NCI-H1092 treated with DMSO at 0.1 percent for 48 hours (cell line): ENCODE data around the gene TMEM138.

ENCODE experiments used
- DNase-seq: peaks from one replicate; lab custom pipeline; 2025; lab: John Stamatoyannopoulos, UW

The TMEM138 gene

GRCh38 chr11:61406991-61407728 lies 45.0 kb downstream of the TMEM138 start:
- DNase-seq, result no peak

GRCh38 chr11:61411589-61411988 lies 49.4 kb downstream of the TMEM138 start:
- DNase-seq, result no peak

GRCh38 chr11:61413496-61413895 lies 51.3 kb downstream of the TMEM138 start:
- DNase-seq, result no peak

GRCh38 chr11:61414547-61414946 lies 52.4 kb downstream of the TMEM138 start:
- no peak for DNase-seq

GRCh38 chr11:61415381-61415780 lies 53.2 kb downstream of the TMEM138 start:
- no peak for DNase-seq

GRCh38 chr11:61416941-61417340 lies 54.8 kb downstream of the TMEM138 start:
- no peak for DNase-seq

GRCh38 chr11:61417670-61418069 lies 55.5 kb downstream of the TMEM138 start:
- no peak for DNase-seq

- DNase-seq, result no peak
Measured at GRCh38 chr11:61418136-61418535, 56.0 kb downstream of the TMEM138 start.
